Liver (tissue), 9 donors: Measurements from ENCODE around the gene ZNF865. TPM values are rescaled to one million over a fixed set of nuclear protein-coding genes. Genes with fewer than 3 reads are reported as not detected.

Source experiments
- DNase-seq: peaks from one replicate; pipeline ENCODE4 v3.0.0-alpha.2; 2017; ENCODE audit warnings: low spot score
- H3K27ac ChIP-seq, 2 donors: one replicate each; pipeline ENCODE4 v1.7.0; 2013; ENCODE audit warnings: inconsistent platforms in 2 of 2, low read length in 2 of 2, control low read depth in 1 of 2, low read depth in 1 of 2, mild to moderate bottlenecking in 1 of 2
- H3K27me3 ChIP-seq, 4 donors: one replicate each; pipeline versions ENCODE4 v1.6.1 to v1.7.0; 2013; ENCODE audit warnings: low read length in 3 of 4, inconsistent platforms in 1 of 4, mild to moderate bottlenecking in 1 of 4, moderate library complexity in 1 of 4; ENCODE audit not compliant: control insufficient read depth in 4 of 4, insufficient read depth in 4 of 4
- H3K36me3 ChIP-seq, 4 donors: one replicate each; pipeline versions ENCODE4 v1.6.1 to v1.7.0; 2013; ENCODE audit warnings: low read length in 3 of 4, mild to moderate bottlenecking in 3 of 4, low read depth in 1 of 4, moderate library complexity in 1 of 4; ENCODE audit not compliant: control insufficient read depth in 4 of 4, insufficient read depth in 3 of 4
- H3K4me1 ChIP-seq, 4 donors: one replicate each; pipeline versions ENCODE4 v1.6.1 to v1.7.0; 2013; ENCODE audit warnings: low read length in 3 of 4, mild to moderate bottlenecking in 3 of 4, moderate library complexity in 1 of 4; ENCODE audit not compliant: control insufficient read depth in 4 of 4, insufficient read depth in 4 of 4
- H3K4me3 ChIP-seq, 3 donors: one replicate each; pipeline versions ENCODE4 v1.6.1 to v1.7.0; 2013; ENCODE audit warnings: low read length in 3 of 3, control low read depth in 1 of 3, low read depth in 1 of 3, mild to moderate bottlenecking in 1 of 3
- H3K9ac ChIP-seq, 2 donors: one replicate each; pipeline ENCODE4 v1.7.0; 2013; ENCODE audit warnings: low read length in 2 of 2, mild to moderate bottlenecking in 2 of 2, moderate library complexity in 2 of 2, control low read depth in 1 of 2, low read depth in 1 of 2
- H3K9me3 ChIP-seq, 4 donors: one replicate each; pipeline versions ENCODE4 v1.6.1 to v1.7.0; 2013; ENCODE audit warnings: low read length in 3 of 4; ENCODE audit not compliant: control insufficient read depth in 4 of 4
- FOXA1 ChIP-seq: IDR thresholded peaks from 2 replicates; pipeline ENCODE4 v1.6.1; 2016; ENCODE audit warnings: antibody characterized with exemption
- FOXA2 ChIP-seq: IDR thresholded peaks from 2 replicates; pipeline ENCODE4 v1.6.1; 2016; ENCODE audit warnings: antibody characterized with exemption
- GABPA ChIP-seq, 2 donors: IDR thresholded peaks in 1 of 2; conservative IDR thresholded peaks in 1 of 2; 2 replicates each; pipeline ENCODE4 v1.6.1; 2016; ENCODE audit warnings: antibody characterized with exemption in 2 of 2, mild to moderate bottlenecking in 1 of 2, moderate library complexity in 1 of 2
- HNF4A ChIP-seq, 2 donors: conservative IDR thresholded peaks; 2 replicates each; pipeline ENCODE4 v1.6.1; 2016; ENCODE audit warnings: antibody characterized with exemption in 2 of 2, mild to moderate bottlenecking in 2 of 2
- NR2F2 ChIP-seq: IDR thresholded peaks from 2 replicates; pipeline ENCODE4 v1.6.1; 2016; ENCODE audit warnings: antibody characterized with exemption
- TAF1 ChIP-seq: conservative IDR thresholded peaks from 2 replicates; pipeline ENCODE4 v1.6.1; 2016; ENCODE audit warnings: antibody characterized with exemption, mild to moderate bottlenecking
- WGBS: extraction: QIAGEN DNeasy Blood & Tissue Kit; methylation state at CpG from one replicate; pipeline ENCODE4 v1.1.7; 2013; 5-methylcytosine and 5-hydroxymethylcytosine counted together
- polyA plus RNA-seq, 2 donors: library from polyadenylated mRNA; stranded (reverse) in 1 of 2; unstranded in 1 of 2; fragments of 200-250 nt in 1 of 2; fragments of >200 nt in 1 of 2; fragmentation: Nextera tagmentation in 1 of 2; extraction: Ambion mirVana in 1 of 2; gene quantifications; one replicate each; pipeline versions ENCODE4 v1.2.1 to v1.2.3, GENCODE V29; 2013 to 2015
- total RNA-seq, 2 donors: library from RNA; depleted of rRNA; stranded (reverse); fragments of >200 nt; gene quantifications; one replicate each; pipeline ENCODE4 v1.2.3, GENCODE V29; 2014
- TF ChIP-seq, protein P1 (sequence below): IDR thresholded peaks from 2 replicates; pipeline ENCODE4 v1.6.1; 2016; ENCODE audit warnings: antibody characterized with exemption, mild to moderate bottlenecking
- TF ChIP-seq, protein P2 (sequence below): IDR thresholded peaks from 2 replicates; pipeline ENCODE4 v1.6.1; 2016; ENCODE audit warnings: antibody characterized with exemption
- donor health status: healthy.
- donor health status: healthy.
- donor health status: healthy.
- donor health status: healthy.
- donor health status: healthy.

The ZNF865 gene
- total and polyA plus RNA-seq, 4 donors = 0.38 to 3.1 (median 1.6) TPM

DNA sequence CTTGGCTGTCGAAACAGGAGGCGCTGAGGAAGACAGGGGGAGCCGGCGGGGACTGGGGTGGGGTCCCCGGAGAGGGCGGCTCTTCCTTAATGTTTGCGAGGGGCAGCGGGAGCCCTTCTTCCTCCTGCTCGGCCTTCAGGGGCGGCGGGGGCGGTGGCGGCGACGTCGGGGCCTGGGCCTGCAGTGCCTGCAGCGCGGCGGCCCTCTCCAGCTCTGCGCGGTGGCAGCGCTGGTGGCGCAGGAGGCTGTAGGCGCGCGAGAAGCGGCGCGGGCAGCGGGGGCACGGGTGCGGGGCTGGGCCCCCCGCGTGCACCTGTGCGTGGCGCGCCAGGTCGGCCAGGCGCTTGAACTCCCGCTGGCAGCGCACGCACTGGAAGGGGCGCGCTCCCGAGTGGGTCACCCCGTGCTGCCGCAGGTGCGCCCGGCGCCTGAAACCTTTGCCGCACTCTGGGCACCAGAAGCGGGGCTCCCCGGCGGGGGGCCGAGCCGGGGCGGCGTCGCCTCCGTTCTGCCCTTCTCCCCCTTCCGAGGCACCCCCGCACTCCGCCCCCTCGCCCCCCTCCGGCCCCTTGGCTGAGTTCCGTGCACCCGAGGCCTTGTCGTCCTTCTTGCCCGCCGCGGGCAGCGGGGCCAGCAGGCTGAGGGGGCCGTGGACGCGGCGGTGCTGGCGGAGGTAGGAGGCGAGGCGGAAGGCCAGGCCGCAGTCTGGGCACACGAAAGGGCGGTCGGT is 27.3 kb upstream of the ZNF865 start:
- Histone ChIP-seq H3K27ac (no peak overlapping the region), H3K9ac (no peak overlapping the region), H3K4me3 (no peak overlapping the region), H3K4me1 (peaks cover 6 to 23% (median 19%) of the 10 kb centered on the region in 4 donors), H3K36me3 (peaks cover 0 to 7% (median 2%) of the 10 kb centered on the region in 4 donors), H3K9me3 (no peaks in the 10 kb centered on the region), H3K27me3 (no peaks in the 10 kb centered on the region)
- DNase-seq = no peak
- WGBS = 96% methylated on average over 83 of the region's 83 CpGs
- TF ChIP-seq GABPA (IDR thresholded peaks at IDR 0.05 in 1 of 2, conservative IDR thresholded peaks at IDR 0.05 in 1 of 2) (no peak), TAF1 (no peak), NR2F2 (no peak), FOXA1 (no peak)
- TF ChIP-seq, protein P1, sequence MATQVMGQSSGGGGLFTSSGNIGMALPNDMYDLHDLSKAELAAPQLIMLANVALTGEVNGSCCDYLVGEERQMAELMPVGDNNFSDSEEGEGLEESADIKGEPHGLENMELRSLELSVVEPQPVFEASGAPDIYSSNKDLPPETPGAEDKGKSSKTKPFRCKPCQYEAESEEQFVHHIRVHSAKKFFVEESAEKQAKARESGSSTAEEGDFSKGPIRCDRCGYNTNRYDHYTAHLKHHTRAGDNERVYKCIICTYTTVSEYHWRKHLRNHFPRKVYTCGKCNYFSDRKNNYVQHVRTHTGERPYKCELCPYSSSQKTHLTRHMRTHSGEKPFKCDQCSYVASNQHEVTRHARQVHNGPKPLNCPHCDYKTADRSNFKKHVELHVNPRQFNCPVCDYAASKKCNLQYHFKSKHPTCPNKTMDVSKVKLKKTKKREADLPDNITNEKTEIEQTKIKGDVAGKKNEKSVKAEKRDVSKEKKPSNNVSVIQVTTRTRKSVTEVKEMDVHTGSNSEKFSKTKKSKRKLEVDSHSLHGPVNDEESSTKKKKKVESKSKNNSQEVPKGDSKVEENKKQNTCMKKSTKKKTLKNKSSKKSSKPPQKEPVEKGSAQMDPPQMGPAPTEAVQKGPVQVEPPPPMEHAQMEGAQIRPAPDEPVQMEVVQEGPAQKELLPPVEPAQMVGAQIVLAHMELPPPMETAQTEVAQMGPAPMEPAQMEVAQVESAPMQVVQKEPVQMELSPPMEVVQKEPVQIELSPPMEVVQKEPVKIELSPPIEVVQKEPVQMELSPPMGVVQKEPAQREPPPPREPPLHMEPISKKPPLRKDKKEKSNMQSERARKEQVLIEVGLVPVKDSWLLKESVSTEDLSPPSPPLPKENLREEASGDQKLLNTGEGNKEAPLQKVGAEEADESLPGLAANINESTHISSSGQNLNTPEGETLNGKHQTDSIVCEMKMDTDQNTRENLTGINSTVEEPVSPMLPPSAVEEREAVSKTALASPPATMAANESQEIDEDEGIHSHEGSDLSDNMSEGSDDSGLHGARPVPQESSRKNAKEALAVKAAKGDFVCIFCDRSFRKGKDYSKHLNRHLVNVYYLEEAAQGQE = no peak

DNA sequence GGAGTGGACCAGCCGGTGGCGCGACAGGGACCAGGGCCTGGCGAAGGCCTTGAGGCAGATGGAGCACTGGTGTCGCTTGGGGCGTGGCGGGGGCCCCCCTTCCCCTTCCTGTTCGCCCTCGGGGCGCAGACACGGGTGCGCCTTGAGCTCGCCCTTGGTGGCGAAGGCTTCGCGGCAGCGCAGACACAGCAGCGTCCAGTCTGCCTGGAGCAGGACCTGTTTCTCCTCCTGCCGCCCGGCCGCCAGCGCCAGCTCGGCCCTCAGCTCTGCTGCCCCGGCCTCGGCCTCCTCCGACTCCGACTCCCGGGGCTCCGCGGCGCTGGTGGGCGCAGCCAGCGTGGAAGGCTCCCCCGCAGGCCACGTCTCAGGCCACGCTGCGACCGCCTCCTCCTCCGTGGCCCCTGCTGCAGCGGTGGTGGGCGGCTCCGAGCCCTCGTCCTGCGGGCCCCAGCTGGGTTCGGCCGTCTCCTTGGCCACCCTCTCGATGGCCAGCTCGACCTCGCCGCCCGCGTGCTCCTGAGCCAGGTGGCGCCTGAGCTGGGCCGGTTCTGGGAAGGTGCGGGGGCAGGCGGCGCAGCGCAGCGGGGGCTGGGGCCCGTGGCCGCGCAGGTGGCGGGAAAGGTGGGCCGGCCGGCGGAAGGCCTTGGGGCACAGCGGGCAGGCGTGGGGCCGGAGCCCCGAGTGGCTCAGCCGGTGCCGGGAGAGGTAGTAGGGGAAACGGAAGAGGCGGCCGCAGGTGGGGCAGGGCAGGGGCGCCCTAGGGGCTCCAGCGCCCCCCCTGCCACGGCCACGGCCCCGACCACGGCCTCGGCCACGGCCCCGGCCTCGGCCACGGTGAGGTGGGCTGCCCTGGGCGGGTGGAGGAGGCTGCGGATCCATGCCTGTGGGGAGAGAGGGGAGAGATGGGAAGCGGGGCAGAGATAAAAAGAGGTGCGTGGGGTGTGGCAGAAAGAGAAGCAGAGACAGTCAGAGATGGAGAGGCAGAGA is 26.4 kb upstream of the ZNF865 start:
- Histone ChIP-seq H3K27ac (no peak overlapping the region), H3K36me3 (peaks cover 0 to 7% (median 2%) of the 10 kb centered on the region in 4 donors), H3K4me1 (peaks cover 6 to 27% (median 23%) of the 10 kb centered on the region in 4 donors), H3K9me3 (no peaks in the 10 kb centered on the region), H3K9ac (no peak overlapping the region), H3K27me3 (no peaks in the 10 kb centered on the region), H3K4me3 (peak overlapping the region in 1 of 3 donors; percentile 95)
- DNase-seq = no peak
- TF ChIP-seq FOXA2 (no peak), HNF4A (conservative IDR thresholded peaks at IDR 0.05) (no peak), GABPA (IDR thresholded peaks at IDR 0.05 in 1 of 2, conservative IDR thresholded peaks at IDR 0.05 in 1 of 2) (no peak)
- TF ChIP-seq, protein P2, sequence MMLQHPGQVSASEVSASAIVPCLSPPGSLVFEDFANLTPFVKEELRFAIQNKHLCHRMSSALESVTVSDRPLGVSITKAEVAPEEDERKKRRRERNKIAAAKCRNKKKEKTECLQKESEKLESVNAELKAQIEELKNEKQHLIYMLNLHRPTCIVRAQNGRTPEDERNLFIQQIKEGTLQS = no peak
- TF ChIP-seq, protein P1 = no peak
- WGBS = 96% methylated on average over 90 of the region's 90 CpGs
